Measurements from ENCODE around the gene DNAJC5.
"Not testable (repeated sequence)": the region's sequence is repeated elsewhere in the genome, so short reads cannot be mapped to it uniquely, and the experiment has no call there.

The DNAJC5 gene

GRCh38 chr20:63876489-63877036, 18.4 kb upstream of the DNAJC5 start:
- FAIRE-seq, result no peak
- no peak for DNase-seq (ENCODE audit: insufficient read length, low spot score)
- no peak for TF ChIP-seq CTCF (IDR thresholded peaks at IDR 0.05; ENCODE audit: insufficient read depth, missing control alignments)

- DNase-seq (ENCODE audit: insufficient read length, low spot score), result no peak
- no peak for FAIRE-seq
- TF ChIP-seq CTCF (IDR thresholded peaks at IDR 0.05; ENCODE audit: insufficient read depth, missing control alignments), result no peak
Measured at GRCh38 chr20:63877755-63878470, 17.0 kb upstream of the DNAJC5 start.

GRCh38 chr20:63878899-63879663, 15.8 kb upstream of the DNAJC5 start:
- DNase-seq (ENCODE audit: insufficient read length, low spot score) (no peak), FAIRE-seq (no peak)
- TF ChIP-seq CTCF (IDR thresholded peaks at IDR 0.05; ENCODE audit: insufficient read depth, missing control alignments), result no peak

GRCh38 chr20:63880901-63881300, 14.0 kb upstream of the DNAJC5 start:
- FAIRE-seq; DNase-seq (ENCODE audit: insufficient read length, low spot score): not testable (repeated sequence)

- DNase-seq (ENCODE audit: insufficient read length, low spot score), result no peak
- no peak for TF ChIP-seq CTCF (IDR thresholded peaks at IDR 0.05; ENCODE audit: insufficient read depth, missing control alignments)
- no peak for FAIRE-seq
Measured at GRCh38 chr20:63881451-63882226, 13.3 kb upstream of the DNAJC5 start.

- TF ChIP-seq CTCF (IDR thresholded peaks at IDR 0.05; ENCODE audit: insufficient read depth, missing control alignments), result no peak
- FAIRE-seq (no peak), DNase-seq (ENCODE audit: insufficient read length, low spot score) (no peak)
Measured at GRCh38 chr20:63882257-63883200, 12.4 kb upstream of the DNAJC5 start.

Measured in D721Med (cell line).